ENCODE data around the gene MLXIP.
A peak's percentile ranks its signal among the peaks of the same experiment; 100 is the strongest.

The MLXIP gene

GRCh38 chr12:122078141-122079032 is at the start of gene MLXIP:
Gene MLXIP (plus strand): TSS chr12:122078756. CDS start chr12:122078854, 98 bp downstream.
- TF ChIP-seq CTCF (IDR thresholded peaks at IDR 0.05; ENCODE audit: insufficient read depth, low read depth, low read length, missing control alignments): no peak
- peak within 1 kb of the TSS; percentile 57 for H3K4me3 ChIP-seq (ENCODE audit: low read depth, low read length)
- DNase-seq (ENCODE audit: low read depth): peak; percentile 91

GRCh38 chr12:122028905-122029560 is 49.5 kb upstream of the MLXIP start:
- peak; percentile 22 for TF ChIP-seq CTCF (IDR thresholded peaks at IDR 0.05; ENCODE audit: insufficient read depth, low read depth, low read length, missing control alignments)
- H3K4me3 ChIP-seq (ENCODE audit: low read depth, low read length): no peak overlapping the region
- DNase-seq (ENCODE audit: low read depth): peak; percentile 74

- H3K4me3 ChIP-seq (ENCODE audit: low read depth, low read length): no peak overlapping the region
- TF ChIP-seq CTCF (IDR thresholded peaks at IDR 0.05; ENCODE audit: insufficient read depth, low read depth, low read length, missing control alignments): no peak
- DNase-seq (ENCODE audit: low read depth): peak; percentile 35
Measured at GRCh38 chr12:122029620-122030423, 48.7 kb upstream of the MLXIP start.

DNA sequence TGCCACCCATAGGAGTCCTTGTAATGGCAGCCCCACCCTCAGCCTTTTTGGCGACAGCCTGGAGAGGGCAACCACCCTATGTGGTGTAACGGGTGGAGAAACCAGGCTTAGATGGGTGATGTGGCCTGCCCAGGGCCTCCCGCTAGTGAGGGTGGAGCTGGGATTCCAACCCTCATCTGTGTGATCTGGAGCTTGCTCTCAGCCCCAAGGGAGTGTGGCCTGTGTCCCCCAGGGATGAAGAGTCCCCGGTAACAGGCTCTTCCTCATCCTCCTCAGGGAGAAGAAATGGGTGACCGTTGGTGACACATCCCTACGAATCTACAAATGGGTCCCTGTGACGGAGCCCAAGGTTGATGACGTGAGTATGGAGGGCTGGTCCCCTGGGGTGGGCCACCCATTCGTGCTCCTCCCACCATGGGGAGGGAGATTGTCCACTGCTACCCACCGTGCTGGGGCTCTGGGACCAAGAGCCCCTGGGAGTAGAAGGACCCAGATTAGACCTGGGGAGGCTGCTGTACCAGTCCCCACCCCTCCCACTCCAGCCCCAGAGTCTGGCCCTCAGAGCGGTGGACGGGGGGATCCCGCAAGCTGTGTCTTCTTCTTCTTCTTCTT is 48.0 kb upstream of the MLXIP start:
- H3K4me3 ChIP-seq (ENCODE audit: low read depth, low read length): no peak overlapping the region
- DNase-seq (ENCODE audit: low read depth): no peak
- TF ChIP-seq CTCF (IDR thresholded peaks at IDR 0.05; ENCODE audit: insufficient read depth, low read depth, low read length, missing control alignments): no peak

DNA sequence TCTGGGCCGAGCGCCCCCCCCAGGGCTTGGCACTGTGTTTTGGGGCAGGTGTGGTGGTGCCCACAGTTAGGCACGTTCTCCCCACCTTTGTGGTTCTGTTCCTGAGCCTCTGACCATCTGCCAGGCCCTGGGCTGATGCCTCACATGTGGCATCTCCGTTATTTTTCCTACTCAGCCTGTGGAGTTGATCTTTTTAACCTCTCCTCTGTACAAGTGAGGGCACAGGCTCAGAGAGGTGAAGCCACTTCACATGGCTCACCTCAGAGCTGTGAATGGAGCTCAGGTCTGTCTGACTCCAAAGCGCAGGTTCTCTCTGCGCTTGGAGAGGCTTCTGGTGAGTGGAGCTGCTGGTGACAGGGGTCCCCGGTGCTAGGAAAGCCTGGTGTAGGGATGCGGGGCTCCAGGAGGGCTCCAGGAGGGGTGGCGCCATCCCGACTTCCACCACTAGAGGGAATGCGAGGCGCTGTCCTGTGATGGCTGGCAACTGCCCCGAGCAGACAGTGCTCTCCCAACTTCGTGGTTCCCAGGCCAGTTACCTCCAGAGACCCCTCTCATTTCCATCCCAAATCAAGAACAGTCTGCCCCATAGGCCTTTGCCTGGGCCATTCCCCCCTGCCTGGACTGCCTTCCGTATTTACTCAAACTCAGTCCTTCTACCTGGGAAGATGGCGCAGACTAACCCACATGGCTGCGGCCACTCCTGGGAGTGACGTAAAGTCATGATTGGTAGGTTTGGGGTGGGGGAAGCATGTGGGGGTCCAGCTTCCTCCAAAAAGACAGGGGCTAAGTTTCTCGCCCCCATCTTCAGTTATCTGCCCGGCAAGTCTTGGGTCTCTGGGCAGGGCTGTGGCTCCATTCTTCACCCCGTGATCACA is 47.0 kb upstream of the MLXIP start:
- peak; percentile 68 for TF ChIP-seq CTCF (IDR thresholded peaks at IDR 0.05; ENCODE audit: insufficient read depth, low read depth, low read length, missing control alignments)
- no peak overlapping the region for H3K4me3 ChIP-seq (ENCODE audit: low read depth, low read length)
- DNase-seq (ENCODE audit: low read depth): peak; percentile 35
